GM10847 (cell line): ENCODE data around the gene TBC1D16.

Experiments used
- POLR2A ChIP-seq: IDR thresholded peaks from 2 replicates; pipeline ENCODE4 v1.6.1; 2011; ENCODE audit not compliant: insufficient read length; ENCODE audit errors: extremely low read depth

The TBC1D16 gene

DNA sequence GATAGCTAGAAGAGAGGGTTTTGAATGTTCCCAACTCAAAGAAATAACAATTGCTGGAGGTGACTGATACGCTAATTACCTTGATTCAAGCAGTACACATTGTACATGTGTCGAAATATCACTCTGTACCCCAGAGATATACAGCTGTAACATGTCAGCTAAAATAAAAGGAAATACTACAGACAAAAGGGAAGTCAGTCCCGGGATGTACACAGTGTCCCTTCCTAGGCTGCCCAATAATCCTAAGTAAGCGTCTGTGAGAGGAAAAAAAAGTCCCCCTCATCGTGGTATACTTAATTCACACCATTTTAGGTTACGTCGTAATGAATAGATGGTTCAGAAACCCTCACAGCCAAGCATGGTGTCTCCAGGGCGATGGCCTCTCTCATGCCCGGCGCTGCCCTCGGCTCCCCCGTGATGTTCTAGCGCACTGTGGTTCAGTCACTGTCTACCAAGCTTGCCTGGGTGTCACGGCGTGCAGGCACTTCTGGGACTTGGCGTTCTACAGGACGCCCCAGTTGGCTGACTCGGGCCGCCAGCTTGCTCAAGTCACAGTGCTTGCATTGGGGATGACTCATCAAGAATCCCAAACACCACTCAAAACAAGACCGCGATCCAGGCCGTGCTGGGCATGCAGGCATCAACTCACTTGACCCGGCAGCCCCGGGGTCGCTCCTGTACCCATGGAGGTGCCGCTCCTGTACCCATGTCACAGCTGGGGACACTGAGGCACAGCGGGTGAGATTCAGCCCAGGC is 28.3 kb upstream of the TBC1D16 start:
- TF ChIP-seq POLR2A, result no peak

DNA sequence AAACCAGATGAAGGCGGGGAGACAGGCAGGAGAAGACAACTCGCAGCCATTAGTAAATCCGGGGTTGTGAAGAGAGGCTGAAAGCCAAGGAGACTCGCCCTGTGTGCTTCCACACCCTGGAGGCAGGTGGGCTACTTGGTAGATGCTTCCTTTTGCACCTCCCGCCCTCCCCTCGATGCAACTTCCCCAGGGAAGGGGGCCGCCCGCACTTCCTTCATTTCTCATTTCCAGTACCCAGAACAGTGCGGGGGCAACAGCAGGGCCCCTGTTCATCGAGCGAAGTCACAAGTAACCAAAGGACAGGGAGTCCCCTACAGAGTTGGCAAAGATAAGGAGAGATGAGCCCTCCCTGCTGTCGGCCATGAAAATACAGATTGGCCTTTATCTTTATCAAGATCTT is 25.7 kb upstream of the TBC1D16 start:
- TF ChIP-seq POLR2A, result no peak

DNA sequence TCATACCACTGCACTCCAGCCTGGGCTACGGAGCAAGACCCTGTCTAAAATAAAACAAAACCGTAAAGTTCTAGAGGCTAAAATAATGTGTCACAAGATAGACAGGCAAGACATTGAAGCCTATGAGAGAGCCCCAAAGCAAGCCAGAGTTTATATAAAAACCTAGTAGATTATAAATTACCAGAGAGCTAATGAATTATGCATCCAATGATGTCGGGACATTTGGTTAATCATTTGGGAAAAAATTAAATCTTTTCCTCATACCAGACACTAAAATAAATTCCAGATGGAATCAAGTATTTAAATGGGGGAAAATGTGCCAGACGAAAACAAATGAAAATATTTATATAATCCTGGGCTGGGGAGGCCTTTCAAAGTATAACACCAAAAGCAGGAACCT is 25.0 kb upstream of the TBC1D16 start:
- no peak for TF ChIP-seq POLR2A

DNA sequence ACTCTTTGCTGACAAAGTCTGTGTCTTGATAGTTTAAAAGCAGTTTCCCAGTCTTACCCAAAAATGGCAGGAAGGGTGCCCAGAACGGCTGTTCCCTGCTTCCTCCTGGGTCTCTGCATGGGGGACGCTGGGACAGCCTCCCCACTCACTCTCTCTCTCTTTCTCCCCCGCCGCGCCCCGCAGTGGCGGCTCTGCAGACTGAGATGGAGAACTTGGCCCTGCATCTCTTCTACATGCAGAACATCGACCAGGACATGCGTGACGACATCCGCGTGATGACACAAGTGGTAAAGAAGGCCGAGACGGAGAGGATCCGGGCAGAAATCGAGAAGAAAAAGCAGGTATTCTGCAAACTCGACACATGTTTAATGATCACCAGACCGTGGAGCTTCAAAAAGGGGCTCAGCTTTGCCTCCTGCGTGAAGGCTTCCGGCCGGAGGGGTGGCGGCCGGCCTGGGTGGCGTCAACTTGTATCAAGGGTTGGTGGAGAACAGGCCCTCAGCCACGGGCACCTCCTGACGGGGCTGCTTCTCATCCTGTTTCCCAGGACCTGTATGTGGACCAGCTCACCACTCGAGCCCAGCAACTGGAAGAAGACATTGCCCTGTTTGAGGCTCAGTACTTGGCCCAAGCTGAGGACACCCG is 22.8 kb upstream of the TBC1D16 start:
- no peak for TF ChIP-seq POLR2A

DNA sequence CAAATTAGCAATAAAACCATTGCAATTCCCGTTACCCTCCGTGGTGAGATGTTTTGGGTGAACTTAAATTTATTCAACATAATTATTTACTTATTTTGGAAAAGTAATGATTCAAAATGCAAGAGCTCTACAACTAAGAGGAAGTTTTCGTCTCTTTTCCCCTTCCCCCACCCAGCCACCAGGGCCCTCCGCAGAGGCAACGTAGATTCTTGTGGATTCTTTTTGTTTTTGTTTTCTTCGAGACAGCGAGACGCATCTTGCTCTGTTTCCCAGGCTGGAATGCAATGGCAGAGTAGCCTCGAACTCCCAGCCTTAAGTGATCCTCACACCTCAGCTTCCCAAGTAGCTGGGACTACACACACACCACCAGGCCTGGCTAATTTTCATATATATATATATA is 19.9 kb upstream of the TBC1D16 start:
- TF ChIP-seq POLR2A, result no peak

DNA sequence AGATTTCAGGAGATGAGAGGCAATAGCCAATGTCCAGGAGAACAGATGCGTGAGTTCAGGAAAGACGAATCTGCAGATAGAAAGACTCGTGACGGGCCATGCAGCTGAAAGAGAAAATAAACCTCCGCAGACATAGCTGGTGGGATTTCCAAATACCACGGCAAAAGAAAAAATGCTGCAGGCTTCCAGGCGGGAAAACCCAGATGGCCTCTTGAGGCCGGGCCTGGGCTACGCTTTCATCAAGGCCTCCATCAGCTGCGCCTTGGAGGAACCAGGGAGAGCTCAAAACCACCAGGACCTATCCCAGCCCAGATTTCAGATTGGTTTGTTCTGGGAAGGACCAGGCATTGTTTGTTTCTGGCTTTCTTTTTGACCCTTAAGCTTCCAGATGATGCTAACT is 17.4 kb upstream of the TBC1D16 start:
- TF ChIP-seq POLR2A, result no peak

DNA sequence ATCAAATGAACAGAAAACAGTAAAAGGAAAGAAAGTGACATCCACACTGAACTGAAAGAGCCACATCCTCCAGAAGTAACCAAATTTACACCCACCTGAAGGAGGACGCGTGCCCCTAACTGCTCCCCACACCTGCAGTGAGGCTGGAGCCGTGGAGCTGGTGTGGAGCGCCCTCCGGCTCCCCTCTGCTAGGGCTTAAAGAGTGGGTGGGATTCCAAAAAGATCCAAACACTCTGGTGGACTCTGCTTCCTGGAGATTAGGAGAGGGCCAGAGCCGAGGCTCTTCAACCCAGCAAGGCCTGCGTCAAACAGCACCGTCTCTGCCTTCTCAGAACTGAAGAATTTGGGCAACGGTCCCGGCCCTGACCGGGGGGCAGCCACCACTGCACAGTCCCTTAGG is 16.0 kb upstream of the TBC1D16 start:
- no peak for TF ChIP-seq POLR2A

DNA sequence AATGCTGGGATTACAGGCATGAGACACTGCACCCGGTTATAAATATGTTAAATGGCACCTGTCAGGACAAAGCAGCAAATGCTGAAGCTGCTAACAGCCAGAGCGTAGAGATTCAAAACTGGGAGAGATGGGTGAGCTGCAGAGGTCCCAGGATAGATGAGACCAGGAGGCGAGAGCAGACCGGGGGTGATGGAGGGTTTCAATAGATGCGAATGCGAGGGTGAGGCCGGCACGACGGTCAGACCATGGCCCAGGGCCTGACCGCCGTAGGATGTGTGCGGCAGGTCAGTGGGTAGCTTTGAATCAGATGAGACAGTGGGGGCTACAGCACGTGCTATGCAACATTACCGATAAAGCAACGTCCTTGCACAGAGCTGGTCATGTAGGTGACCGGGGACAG is 15.0 kb upstream of the TBC1D16 start:
- no peak for TF ChIP-seq POLR2A

DNA sequence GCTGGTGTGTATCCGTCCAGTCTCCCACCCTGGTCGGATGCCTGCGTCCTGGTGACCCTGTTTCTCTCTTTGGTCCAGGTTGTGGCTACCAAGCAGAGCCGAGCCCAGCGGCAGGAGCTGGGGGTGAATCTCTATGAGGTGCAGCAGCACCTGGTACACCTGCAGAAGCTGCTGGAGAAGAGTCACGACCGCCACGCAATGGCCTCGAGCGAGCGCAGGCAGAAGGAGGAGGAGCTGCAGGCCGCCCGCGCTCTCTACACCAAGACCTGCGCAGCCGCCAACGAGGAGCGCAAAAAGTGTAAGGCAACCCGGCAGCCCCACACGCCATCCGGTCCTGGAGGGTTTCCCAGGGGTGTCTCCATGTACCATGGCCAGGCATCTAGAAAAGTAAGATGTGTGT is 14.3 kb upstream of the TBC1D16 start:
- no peak for TF ChIP-seq POLR2A

DNA sequence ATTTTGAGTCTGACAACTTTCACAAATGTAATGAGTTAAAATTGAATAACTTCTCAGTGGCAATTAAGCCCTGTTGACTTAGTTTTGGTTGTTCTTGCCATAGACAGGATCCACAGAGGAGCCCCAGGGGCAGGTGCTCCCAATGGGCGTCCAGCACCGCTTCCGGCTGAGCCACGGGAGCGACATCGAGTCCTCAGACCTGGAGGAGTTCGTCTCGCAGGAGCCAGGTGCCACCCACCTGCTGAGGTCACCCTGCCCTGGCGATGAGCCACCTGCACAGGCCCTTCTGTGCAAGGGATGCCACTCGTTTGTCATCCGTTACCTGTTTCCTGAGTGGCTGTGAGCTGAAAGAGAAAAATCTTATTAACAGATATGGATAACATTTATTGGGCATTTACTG is 11.5 kb upstream of the TBC1D16 start:
- TF ChIP-seq POLR2A, result no peak

DNA sequence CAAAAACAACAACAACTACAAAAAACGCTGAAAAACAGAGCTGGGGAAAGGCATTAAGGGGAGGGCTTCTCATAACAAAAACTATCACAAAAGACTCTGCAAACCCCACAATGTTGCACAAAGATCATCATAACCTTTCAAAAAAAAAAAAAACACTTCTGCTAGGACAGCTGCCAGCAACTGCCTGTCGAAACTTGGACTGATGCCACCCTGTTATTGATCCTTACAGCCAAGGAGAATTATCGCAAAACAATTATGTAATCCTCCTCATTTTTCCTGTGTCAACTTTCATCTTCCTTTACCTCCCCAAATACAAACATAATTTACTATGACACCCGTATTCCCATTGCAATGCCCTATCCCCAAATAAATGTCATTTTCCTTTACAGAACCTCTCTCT is 10.0 kb upstream of the TBC1D16 start:
- no peak for TF ChIP-seq POLR2A

DNA sequence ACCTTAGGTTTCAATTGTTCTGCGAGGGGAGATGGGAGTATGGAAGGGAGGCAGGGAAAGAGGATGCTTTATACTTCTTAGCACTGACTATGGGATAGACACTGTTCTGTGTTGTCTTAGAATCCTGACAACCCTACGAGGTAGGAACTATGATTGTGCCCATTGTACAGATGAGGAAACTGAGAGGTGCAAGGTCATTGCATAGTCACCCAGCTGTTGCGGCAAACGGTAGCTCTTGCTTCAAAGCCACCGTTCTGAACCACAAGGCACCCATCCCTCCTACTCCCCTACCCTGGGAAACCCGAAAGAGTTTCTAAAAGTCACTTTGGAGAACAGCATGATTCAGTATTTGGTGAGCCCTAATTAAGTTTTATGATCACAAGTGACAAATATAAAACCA is 8.3 kb upstream of the TBC1D16 start:
- no peak for TF ChIP-seq POLR2A

DNA sequence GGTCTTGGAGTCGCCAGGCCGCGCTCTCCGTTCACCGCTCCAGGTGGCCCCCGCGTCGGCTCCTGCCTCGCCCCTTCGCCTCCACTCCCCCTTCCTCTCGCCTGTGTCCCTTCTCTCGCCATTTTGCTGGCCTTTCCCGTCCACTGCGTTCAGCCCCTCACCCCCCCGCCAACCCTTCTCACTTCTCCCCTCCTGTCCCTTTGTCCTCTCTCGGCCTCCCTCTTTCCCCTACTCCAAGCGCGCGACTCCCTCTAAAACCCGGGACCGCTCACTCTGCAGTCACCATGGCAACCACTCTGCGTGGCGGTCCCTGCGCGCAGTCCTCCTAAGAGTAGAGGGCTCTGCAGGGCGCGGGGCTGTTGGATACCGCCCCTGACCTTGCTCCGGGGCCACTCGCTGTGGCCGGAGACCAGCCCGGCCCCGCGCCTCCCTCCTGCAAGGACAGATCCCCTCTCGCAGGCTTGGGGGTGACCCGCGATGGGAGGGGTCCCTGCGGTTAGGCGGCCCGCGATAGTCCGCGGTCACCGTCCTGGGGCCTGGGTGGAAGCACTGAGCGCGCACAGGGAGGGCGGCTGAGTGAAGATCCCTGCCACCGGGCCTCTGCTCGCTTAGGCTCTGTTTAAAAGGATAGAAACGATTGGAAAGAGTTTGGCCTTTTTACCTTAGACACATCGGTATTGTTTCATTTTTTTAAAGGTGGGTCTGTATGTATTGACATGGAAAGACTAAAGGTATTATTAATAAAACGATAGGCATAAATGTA is 1.2 kb upstream of the TBC1D16 start:
- no peak for TF ChIP-seq POLR2A

DNA sequence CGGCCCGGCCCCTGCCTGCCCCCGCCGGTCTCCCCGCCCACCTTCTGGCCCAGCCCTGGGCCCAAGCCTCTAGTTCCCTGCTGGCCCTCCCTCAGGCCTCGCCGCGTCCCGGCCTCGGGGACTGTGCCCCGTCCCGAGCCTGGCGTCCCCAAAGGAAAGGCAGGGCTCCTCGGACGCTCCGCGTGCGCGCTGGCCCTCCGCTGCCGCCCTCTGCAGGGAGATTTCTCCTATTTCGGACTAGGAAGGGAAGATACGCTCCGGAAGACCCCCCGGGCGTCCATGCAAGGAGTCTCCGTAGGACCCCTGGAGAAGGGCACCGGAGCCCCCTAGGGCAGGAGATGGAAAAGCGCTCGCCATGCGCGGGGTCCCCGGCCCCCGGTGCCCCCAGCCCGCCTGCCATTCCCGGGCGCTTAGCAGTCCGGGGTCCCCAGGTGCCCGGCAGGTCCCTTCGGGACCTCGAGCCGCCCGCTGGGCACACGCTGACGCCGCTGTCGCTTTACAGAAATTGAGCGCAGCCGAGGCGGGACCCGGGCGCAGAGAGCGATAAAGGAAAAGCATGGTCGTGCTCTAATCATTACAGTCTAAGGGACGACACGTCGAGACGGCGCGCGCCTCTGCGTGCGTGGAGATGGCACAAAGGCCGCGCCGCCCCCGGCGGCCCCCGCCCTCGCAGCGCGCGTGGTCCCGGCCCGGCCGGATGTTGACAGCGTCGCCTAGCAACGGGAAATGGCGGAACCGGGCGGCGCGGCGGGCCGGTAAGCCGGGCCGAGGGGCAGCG is 454 bp upstream of the TBC1D16 start, which contains the start of gene CCDC40:
CCDC40 (plus strand) TSS at position 706 of the 778 bp plus-strand sequence; CDS start at position 727, 21 bp downstream.
- no peak for TF ChIP-seq POLR2A
